HuH-7.5 (cell line): ENCODE measurements around the gene FAM236D.
"Not testable (repeated sequence)": the region's sequence is repeated elsewhere in the genome, so short reads cannot be mapped to it uniquely, and the experiment has no call there.

Experiments used
- DNase-seq: peaks from one replicate; pipeline ENCODE4 v3.0.0; 2011; ENCODE audit warnings: low spot score

FAM236D gene

GRCh38 chrX:72808110-72808509 lies at the start of gene FAM236D:
Gene FAM236D (minus strand): TSS chrX:72808210. CDS start chrX:72808110, 100 bp downstream.
- not testable (repeated sequence) for DNase-seq

GRCh38 chrX:72837532-72837931 lies 29.5 kb upstream of the FAM236D start:
- not testable (repeated sequence) for DNase-seq

- not testable (repeated sequence) for DNase-seq
These were observed 22.7 kb upstream of the FAM236D start for GRCh38 chrX:72830701-72831100.

DNA sequence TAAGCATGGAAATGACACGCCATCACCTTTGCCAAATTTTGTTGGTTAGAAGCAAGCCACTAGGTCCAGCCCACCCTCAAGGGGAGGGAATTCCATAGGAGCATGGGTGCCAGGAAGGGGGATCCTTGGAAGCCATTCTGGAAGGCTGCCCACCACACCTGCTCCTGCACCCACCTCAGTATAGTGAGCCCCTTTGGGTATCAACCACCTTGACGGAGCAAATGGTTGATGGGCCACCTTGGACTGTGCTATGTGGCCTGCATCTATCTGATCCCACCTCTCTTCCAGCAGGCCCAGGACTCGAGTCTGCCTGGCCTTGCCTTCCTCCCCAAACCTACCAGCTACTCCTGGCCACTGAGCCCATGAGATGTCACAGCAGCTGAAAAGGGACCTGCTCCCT lies 17.6 kb downstream of the FAM236D start:
- not testable (repeated sequence) for DNase-seq

- DNase-seq: not testable (repeated sequence)
These were observed 19.9 kb downstream of the FAM236D start for GRCh38 chrX:72788142-72788541.

DNA sequence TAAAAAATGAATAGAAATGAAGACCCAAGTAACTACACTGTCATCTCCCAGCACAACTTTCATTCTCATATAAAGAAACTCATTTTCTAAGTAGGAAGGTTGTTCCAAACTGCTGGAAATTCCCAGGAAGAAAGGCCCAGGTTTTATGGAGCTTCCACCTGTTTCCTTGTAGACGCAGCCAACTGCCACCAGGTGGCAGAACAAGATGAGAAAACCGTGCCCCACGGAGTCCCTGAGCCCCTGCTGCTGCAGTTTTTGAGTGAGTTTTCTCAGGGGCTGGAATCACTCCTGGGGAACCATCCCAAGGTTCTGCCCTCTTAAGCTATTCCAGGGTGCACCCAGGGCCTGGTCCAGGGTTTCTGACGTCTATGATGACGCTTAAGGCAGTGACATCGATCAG lies 24.0 kb downstream of the FAM236D start:
- not testable (repeated sequence) for DNase-seq

- DNase-seq: not testable (repeated sequence)
These were observed 24.6 kb downstream of the FAM236D start for GRCh38 chrX:72783365-72783936.

- DNase-seq: not testable (repeated sequence)
These were observed 25.4 kb downstream of the FAM236D start, which contains the start of gene FAM236B for GRCh38 chrX:72782560-72782959. Gene FAM236B (minus strand): TSS chrX:72782660. CDS start chrX:72782560, 100 bp downstream.

- DNase-seq: not testable (repeated sequence)
These were observed 29.9 kb downstream of the FAM236D start for GRCh38 chrX:72778146-72778545.

- not testable (repeated sequence) for DNase-seq
These were observed 30.6 kb downstream of the FAM236D start for GRCh38 chrX:72777467-72777790.

DNA sequence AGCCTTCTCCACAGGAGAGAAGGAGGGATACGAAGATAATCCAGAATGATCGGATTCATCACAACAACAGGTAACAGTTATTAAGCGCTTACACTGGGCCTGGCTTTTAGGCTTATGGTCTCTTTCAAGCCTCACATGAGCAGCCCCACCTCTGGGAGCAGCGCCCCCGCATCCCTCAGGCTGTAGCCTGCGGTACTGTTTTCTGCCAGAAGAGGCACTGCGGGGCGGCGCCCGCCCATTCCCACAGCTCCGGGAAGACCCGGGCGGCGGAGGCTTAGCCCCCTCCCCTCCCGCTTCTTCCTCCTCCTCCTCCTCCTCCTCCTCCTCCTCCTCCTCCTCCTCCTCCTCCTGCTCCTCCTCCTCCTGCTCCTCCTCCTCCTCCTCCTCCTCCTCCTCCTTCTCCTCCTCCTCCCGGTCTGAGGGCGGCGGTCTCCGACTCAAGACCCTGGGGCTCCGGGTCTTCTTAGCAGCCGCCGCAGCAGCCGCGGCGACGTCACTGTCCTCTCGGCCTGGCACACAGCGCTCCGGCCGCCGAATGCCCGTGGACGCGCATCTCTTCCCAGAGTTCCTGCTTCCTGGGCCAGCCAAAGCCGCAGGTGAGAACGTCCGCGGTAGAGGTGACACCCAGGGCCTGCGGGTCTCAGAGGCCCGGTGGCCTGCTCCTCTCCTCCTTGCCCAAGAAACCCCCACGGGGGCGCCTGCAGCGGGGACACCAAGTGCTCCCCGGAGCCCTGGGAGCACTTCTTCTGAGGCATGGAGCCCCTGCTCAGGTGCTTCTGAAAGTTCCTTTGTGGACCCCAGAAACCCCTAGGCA lies 31.1 kb downstream of the FAM236D start, which contains the start of gene DMRTC1B:
Gene DMRTC1B (plus strand): TSS at position 238 of the 814 bp plus-strand sequence. CDS start 68,246 bp downstream, outside the sequence.
- not testable (repeated sequence) for DNase-seq

- not testable (repeated sequence) for DNase-seq
These were observed 47.6 kb downstream of the FAM236D start for GRCh38 chrX:72760454-72760853.
